HG03064 (cell line): ENCODE measurements around the gene NRP1.

Experiments used
- ATAC-seq: cut with Tn5 transposase; IDR thresholded peaks from one replicate; pipeline ENCODE4 v1.9.1; 2021; ENCODE audit warnings: low read depth; ENCODE audit not compliant: unreplicated experiment

NRP1 gene

GRCh38 chr10:33350041-33350440 is 15.6 kb upstream of the NRP1 start:
- no peak for ATAC-seq

GRCh38 chr10:33349268-33349667 is 14.8 kb upstream of the NRP1 start:
- no peak for ATAC-seq

DNA sequence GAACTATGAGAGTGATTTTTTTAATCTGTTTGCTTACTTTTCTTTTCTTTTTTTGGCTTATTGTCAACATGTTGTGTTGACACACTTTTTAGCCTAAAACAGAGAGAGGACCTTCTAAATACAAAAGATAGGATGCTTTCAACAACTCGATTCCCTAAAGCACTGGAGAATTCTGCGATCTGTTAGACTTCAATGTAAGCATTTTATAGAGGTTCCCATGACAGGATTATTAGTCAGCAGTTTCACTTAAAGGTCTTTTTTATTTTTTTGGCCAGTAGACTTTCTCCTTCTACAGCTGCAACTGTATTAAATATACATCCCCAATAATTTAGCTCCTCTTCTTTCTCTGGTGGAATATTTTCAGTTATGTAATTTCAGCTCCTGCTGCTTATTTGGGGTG is 12.7 kb upstream of the NRP1 start:
- ATAC-seq: no peak

DNA sequence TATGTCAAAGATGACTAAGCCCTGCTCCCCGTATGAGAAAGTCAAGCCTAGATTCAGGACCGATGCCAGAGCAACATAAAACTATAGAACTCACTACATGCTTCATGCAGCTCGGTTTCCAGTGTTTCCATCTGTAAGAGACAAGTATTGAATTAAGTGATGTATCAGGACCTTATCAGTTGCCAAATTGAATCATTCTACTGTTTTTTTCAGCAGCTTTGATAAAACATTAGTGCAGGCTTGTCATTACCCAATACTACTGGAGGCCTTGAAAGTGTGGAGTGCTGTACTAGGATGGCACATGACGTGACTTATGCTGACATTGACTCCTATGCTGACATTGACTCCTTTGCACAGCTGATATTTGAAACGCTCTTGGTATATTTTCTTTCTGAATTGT is 10.8 kb upstream of the NRP1 start:
- ATAC-seq: no peak

DNA sequence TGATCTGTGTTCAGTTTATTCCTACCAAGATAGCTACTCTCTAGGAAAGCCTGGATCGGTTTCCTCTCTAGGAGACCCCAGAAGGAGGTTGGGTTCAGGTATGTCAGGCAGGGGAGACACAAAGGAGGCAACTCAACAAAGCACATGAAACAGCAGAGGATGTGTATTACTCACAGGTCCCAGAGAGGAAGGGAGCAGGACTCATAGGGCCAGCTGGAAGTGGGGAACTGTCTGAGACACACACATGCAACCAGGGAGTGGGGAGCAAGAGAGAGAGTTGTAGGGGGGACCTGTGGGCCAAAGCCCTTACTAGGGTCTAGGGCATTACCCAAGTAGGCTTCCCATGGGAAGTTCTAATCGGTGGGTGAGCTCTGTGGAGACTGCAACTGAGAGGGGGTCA is 10.2 kb upstream of the NRP1 start:
- no peak for ATAC-seq

- no peak for ATAC-seq
Observed at GRCh38 chr10:33341637-33342036, 7.2 kb upstream of the NRP1 start.

DNA sequence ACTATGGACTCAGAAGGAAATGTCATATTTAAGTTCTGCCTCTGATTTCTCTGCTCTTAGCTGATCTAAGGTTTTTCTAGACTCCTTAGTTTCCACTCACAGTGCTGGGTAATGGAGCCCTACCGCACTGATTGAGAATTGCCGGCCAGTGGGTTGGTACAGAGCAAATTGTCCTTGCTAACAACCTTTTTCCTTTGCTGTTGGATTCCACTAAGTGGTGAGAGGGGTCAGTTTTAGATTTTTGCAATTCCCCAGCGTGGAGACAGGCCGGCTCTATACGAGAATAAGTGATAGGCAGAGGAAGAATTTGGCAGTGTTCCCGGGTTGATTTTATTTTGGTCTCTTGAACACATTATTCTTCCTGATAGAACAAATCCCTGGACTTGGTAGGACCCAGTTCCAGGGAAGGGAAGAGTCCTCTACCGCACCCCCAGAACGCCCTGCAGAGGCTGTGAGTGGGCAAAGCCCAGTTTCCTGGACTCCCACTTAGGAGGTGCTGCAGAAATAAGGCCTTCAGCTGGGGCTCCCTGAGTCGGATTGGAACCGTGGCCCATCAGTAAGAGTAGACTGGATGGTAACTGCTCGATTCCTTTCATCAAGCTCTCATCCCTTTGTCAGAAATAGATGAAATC is 3.0 kb upstream of the NRP1 start:
- no peak for ATAC-seq

GRCh38 chr10:33336582-33337325 is 2.3 kb upstream of the NRP1 start:
- no peak for ATAC-seq

DNA sequence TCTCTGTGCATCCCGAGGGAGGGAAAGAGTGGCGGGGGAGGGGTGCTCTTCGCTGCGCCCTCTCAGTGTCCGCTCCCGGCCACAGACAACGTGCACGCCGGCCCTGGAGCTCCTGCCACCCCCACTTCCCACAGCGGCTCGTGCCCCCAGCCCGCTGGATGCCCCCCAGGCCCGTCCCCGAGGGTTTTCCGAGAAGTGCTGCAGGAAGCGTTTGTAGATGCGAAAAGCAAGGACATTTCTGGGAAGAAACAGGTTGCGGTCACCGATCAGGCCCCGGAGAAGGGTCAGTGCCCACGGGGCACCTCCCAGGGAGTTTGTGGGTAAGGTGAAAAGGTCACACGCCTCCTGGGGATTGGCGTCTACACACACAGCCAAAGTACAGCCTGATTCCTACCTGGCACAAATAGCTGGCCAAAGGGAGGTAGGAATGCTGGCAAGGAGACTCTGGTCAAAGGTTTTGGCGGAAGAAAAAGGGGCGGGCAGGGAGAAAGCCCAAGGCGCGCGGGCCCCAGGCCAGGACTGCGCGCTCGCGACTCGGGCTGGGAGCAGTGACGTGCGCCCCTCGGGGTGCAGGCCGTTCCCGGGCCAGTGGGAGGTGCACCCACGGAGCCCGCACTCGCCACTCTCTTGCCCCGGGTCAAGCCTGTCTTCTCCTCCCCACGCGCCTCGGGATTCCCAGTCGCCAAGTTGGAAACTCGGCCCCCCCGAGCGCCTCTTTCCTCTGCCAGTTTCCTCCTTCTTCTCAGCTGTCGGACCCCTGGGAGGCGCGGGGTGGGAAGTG is 1.5 kb upstream of the NRP1 start:
- no peak for ATAC-seq

GRCh38 chr10:33335551-33335800 is 1.0 kb upstream of the NRP1 start:
- ATAC-seq: no peak

GRCh38 chr10:33334805-33335550 is 511 bp upstream of the NRP1 start:
- ATAC-seq: no peak

GRCh38 chr10:33333260-33334101 is 986 bp downstream of the NRP1 start:
- ATAC-seq: no peak

- ATAC-seq: no peak
Observed at GRCh38 chr10:33332183-33333065, 2.0 kb downstream of the NRP1 start.

DNA sequence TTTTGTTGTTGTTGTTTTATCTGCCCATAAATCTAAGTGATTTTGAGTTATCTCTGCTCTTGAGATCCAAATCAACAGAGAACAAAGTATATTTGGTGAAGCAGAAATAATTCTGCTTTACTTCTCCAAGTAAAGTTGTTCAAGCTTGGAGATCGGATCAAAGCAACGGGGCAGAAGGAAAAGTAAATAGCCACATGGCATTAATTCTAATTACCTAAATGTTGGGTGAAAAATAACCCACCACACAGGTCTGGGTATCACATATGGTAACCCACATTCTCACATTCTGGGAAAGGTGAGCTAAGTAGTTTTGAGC is 3.1 kb downstream of the NRP1 start:
- no peak for ATAC-seq

DNA sequence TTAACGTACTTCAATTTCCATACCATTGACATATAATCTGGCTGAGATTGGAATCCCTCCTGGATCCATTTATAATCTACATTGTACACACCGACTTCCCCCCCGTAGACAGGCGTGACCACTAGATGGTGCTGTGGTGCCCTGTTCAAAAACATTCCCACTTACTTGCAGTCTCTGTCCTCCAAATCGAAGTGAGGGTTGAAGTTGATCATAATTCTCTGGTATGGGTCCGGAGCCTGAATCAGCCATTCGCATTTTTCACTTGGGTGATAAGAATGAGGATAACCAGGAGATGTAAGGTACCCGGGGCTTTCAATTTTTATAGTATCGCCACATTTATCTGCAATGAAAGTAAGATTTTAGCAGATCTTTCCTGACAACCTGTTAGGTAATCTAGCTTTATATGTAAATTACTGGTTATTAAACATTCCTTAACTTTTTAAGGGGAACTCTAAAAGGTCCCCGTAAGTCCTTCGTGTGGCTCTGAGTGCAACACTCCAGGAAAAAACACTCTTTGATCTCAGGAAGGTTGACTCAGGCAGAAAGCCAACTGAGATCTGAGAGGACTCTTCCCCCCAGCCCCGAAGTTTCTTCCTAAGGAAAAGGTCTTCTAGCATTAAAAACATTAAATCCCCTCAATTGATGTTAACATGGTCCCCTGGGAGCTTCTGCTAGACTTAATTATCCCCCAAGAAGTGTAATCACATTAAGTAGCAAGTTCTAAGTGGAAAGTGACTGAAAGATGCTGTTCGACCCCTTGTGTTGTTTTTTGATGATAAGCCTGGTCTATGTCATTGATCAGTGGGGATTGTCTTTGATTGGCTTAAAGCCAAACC is 3.7 kb downstream of the NRP1 start:
- no peak for ATAC-seq

- no peak for ATAC-seq
Observed at GRCh38 chr10:33329178-33329577, 5.3 kb downstream of the NRP1 start.

DNA sequence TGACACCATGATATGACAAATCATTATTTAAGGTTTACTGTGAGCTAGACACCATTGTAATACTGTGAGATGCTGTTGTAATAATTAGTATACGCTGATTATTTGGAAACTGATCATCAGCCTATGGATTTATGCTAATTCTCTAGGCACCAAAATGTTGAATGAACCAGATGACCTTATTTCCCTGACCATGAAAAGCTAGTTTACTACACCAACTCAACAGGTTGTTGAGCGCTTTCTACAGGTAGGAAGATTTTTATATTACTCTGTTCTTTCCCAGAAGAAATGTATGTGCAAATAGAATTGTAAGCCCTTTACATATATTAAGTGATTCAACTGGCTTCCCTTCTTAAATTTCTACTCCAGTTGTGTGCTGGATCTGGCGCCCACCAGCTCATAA is 6.2 kb downstream of the NRP1 start:
- no peak for ATAC-seq

DNA sequence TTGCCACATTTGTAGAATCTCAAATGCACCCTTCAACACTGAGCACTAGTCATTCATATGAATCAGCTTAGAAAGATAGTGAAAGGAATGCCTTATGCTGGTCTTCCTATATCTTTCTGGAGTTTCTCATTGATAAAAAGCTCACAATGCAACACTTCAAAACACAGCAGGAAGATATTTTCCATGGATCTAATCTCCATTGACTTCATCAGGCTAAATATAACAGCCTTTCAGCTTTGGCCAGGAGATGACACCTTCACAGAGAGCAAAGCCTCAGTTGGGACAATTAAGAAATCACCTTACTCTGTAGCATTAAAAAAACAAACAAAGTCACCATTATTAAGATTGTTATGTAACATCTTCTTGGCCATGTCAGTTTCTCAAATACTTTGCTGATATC is 6.7 kb downstream of the NRP1 start:
- no peak for ATAC-seq

DNA sequence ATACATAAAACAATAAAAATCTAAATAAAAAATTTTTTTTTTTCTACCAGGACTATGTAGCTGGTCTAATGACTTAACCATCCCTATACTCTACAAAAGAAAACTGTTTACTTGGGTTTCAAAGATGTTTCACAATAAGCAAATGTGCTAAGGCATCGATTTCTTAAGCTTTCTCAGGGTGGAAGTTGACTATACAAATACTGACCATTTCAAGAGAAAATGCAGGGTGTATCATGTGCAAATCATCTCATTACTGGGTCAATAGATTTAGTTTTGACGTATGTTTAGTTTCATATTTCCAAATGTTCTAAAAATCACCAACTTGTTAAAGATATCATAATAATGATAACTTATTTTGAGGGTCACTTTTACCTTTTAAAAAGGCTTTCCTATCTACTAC is 7.5 kb downstream of the NRP1 start:
- ATAC-seq: no peak
